ENCODE data around the gene ADARB1.

DNA sequence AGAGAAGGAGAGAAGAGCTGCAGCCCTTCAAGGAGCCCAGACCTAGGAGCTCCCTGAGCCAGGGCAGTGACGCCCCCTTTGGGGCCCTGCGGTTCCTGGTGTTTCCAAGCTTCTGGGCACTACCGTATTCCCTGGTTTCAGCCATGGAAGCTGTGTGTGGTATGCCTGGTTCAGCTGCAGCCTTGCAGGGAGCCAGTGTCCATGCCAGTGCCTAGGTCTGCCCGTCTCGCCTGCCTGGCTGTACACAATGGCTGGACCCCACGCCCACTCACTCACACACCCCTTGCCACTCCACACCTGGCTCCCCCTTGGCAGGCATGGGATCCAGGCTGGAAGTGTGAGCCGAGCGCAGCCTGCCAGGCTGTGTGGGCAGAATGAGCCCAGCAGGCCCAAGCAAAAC is 87.7 kb downstream of the ADARB1 start:
- TF ChIP-seq, protein P1, sequence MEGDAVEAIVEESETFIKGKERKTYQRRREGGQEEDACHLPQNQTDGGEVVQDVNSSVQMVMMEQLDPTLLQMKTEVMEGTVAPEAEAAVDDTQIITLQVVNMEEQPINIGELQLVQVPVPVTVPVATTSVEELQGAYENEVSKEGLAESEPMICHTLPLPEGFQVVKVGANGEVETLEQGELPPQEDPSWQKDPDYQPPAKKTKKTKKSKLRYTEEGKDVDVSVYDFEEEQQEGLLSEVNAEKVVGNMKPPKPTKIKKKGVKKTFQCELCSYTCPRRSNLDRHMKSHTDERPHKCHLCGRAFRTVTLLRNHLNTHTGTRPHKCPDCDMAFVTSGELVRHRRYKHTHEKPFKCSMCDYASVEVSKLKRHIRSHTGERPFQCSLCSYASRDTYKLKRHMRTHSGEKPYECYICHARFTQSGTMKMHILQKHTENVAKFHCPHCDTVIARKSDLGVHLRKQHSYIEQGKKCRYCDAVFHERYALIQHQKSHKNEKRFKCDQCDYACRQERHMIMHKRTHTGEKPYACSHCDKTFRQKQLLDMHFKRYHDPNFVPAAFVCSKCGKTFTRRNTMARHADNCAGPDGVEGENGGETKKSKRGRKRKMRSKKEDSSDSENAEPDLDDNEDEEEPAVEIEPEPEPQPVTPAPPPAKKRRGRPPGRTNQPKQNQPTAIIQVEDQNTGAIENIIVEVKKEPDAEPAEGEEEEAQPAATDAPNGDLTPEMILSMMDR (conservative IDR thresholded peaks at IDR 0.05; ENCODE audit: low read length), result no peak
- no peak for TF ChIP-seq EZH2phosphoT487 (IDR thresholded peaks at IDR 0.05; ENCODE audit: borderline replicate concordance, low read depth, low read length)

Data from OCI-LY7 (cell line).